Stimulated activated memory B cell treated with anti-CD40 and anti-IgM and Interleukin-4, amounts not matched to agents 10 μg/mL and 1 μg/mL and 100 μg/mL, for 72 hours (primary cell): ENCODE data around the gene SRCIN1.
"Not testable (repeated sequence)": the region's sequence is repeated elsewhere in the genome, so short reads cannot be mapped to it uniquely, and the experiment has no call there.

ENCODE experiments used
- ATAC-seq: fragments of 150-1000 bp; cut with Tn5 transposase; 2 replicates; pipeline ENCODE4 v1.10.0; 2021
- H3K27ac Mint-ChIP-seq: one replicate; pipeline ENCODE4 v1.8.0; 2022; ENCODE audit warnings: mild to moderate bottlenecking, mixed read lengths
- H3K27me3 Mint-ChIP-seq: one replicate; pipeline ENCODE4 v1.8.0; 2022; ENCODE audit warnings: mixed read lengths
- H3K36me3 Mint-ChIP-seq: one replicate; pipeline ENCODE4 v1.8.0; 2022; ENCODE audit warnings: mixed read lengths
- H3K4me1 Mint-ChIP-seq: one replicate; pipeline ENCODE4 v1.8.0; 2022; ENCODE audit warnings: mixed read lengths
- H3K4me3 Mint-ChIP-seq: one replicate; pipeline ENCODE4 v1.8.0; 2022; ENCODE audit warnings: mild to moderate bottlenecking, moderate library complexity, mixed read lengths
- H3K9me3 Mint-ChIP-seq: one replicate; pipeline ENCODE4 v1.8.0; 2022; ENCODE audit warnings: mixed read lengths

SRCIN1 gene

DNA sequence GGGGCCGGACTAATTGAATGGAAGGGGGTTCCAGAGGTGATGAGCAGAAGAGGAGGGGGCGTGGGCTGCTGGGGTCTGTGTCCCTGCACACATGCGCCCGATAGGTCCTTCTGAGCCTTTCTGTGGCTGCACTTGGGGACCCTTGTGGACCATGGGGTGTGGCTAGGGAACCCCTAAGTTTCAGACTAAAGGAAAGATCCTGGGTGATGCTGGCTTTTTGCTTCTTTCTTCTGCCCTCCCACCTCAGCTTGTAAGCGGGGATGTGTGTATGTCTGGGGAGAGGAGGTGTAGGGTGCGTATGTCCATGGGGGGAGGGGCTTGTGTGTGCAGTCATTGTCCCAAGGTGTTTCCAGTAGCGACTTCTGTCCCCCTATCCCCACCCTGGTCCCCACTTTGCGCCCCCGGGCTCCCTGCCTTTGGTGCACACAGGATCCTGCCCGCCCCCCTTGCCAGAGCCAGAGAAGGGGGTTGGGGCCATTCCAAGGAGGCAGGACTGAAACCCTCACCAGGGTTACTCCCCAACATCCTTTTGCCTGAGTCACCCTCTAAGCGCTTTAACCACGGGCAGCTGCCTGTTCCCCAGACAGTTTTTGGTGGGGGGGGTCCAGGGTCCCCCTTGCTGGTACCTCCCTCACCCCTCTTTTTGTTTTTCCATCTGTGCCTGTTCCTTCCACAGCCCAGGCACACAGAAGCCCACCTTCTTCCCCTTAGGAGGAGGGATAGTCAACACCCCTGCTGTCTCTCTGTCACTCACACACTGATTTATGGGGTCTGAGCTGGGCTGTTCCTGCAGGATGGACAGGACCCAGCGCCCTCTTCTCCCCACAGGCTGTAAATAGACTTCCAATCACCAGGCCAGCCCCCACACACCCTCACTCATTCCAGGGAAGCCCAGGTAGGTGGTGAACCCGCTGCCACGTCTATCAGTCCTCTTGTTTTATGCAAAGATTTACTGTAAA lies 94.3 kb downstream of the SRCIN1 start:
- H3K9me3 Mint-ChIP-seq: no peaks in the 10 kb centered on the region
- ATAC-seq: no peak
- peaks cover 9% of the 10 kb centered on the region for H3K4me1 Mint-ChIP-seq
- H3K4me3 Mint-ChIP-seq: no peak overlapping the region
- peaks cover 65% of the 10 kb centered on the region for H3K27me3 Mint-ChIP-seq
- H3K27ac Mint-ChIP-seq: no peak overlapping the region
- H3K36me3 Mint-ChIP-seq: no peaks in the 10 kb centered on the region

GRCh38 chr17:38510421-38511149 lies 95.2 kb downstream of the SRCIN1 start:
- peak; percentile 21 for ATAC-seq
- no peaks in the 10 kb centered on the region for H3K36me3 Mint-ChIP-seq
- no peaks in the 10 kb centered on the region for H3K9me3 Mint-ChIP-seq
- peaks cover 9% of the 10 kb centered on the region for H3K4me1 Mint-ChIP-seq
- H3K4me3 Mint-ChIP-seq: no peak overlapping the region
- no peak overlapping the region for H3K27ac Mint-ChIP-seq
- H3K27me3 Mint-ChIP-seq: peaks cover 66% of the 10 kb centered on the region

- Mint-ChIP-seq H3K27ac (no peak overlapping the region), H3K27me3 (peaks cover 68% of the 10 kb centered on the region), H3K4me1 (peaks cover 9% of the 10 kb centered on the region), H3K4me3 (peak overlapping the region; percentile 76), H3K36me3 (no peaks in the 10 kb centered on the region), H3K9me3 (no peaks in the 10 kb centered on the region)
- ATAC-seq: no peak
Observed at GRCh38 chr17:38509772-38510420, 95.9 kb downstream of the SRCIN1 start.

DNA sequence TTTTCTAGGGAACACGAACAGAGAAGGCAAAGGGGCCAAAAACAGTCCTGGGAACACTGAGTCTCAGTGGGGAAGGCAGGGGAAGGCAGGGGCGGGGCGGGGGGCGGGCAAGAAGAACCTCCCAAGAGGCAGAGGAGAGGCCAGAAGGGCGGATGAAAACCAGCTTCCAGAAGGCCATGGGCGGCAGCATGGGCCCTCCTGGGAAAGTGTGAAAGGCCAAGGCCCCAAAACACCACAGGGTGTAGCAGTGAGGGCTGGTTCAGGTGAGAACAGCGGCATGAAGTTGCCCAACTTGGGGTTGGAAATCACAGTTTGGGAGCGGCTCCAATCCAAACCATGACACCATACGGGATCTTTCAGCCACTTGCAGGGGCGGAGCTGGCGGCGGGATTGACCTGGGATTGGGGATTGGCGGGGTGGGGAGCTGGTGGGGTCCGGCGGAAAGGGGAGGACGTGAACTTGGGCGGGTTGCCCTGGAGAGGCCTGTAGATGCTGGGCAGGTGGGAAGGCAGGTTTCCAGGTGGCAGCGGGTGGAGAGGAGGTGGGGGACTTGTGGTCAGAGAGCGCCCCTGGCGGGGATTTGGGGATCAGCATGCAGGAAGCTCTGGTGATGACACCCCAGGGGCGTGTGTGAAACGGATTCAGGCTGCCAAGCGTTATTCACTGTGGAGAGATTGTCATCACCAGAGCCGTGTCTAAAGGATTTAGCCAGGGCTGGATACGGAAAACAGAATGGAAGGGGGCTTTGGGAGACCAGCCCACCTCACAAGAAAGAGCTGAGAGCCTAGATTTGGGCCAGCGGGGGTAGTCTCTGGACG lies 96.6 kb downstream of the SRCIN1 start:
- Mint-ChIP-seq H3K27ac (no peak overlapping the region), H3K27me3 (peaks cover 68% of the 10 kb centered on the region), H3K9me3 (no peaks in the 10 kb centered on the region)

GRCh38 chr17:38508570-38508950 lies 97.2 kb downstream of the SRCIN1 start:
- peaks cover 9% of the 10 kb centered on the region for H3K4me1 Mint-ChIP-seq
- ATAC-seq: peak; percentile 4
- H3K4me3 Mint-ChIP-seq: peak overlapping the region; percentile 6
- no peak overlapping the region for H3K27ac Mint-ChIP-seq
- H3K36me3 Mint-ChIP-seq: no peaks in the 10 kb centered on the region
- H3K9me3 Mint-ChIP-seq: no peaks in the 10 kb centered on the region
- peaks cover 73% of the 10 kb centered on the region for H3K27me3 Mint-ChIP-seq

More for the DNA sequence above, 96.6 kb downstream of the SRCIN1 start:
- peak; percentile 72 for ATAC-seq
- peak overlapping the region; percentile 76 for H3K4me3 Mint-ChIP-seq
- H3K36me3 Mint-ChIP-seq: no peaks in the 10 kb centered on the region
- peaks cover 9% of the 10 kb centered on the region for H3K4me1 Mint-ChIP-seq

DNA sequence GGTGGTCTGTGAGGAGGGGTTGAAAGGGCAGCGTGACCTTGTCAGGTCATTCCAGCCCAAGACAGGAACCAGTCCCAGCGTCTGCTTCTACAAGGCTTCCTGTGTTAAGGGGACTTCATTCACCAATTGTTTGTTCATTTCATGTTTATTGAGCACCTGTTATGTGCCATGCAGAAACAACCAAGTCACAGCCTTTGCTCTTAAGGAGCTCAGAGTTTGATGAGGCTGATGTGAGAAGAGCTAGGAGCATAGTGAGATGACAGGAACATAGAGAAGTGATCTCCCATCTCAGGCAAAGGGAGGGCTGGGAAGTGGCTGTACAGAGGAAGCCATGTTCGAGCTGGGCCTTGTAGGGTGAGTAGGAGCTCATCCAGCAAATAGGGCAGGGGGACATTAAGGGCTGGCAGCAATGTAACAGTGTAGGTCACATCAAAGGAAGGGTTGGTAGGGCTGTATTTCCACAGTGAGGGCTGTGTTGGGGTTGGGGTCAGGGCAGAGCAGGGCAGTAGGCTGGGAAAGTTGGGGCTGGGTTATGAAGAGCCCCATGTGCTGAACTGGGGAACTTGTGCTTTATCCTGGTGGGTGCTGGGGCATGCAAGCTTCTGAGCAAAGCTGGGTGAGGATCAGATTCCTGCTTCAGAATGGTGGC lies 97.7 kb downstream of the SRCIN1 start:
- Mint-ChIP-seq H3K4me1 (peaks cover 9% of the 10 kb centered on the region), H3K27ac (no peak overlapping the region), H3K27me3 (peaks cover 78% of the 10 kb centered on the region), H3K36me3 (no peaks in the 10 kb centered on the region), H3K4me3 (no peak overlapping the region), H3K9me3 (no peaks in the 10 kb centered on the region)
- peak; percentile 4 for ATAC-seq

DNA sequence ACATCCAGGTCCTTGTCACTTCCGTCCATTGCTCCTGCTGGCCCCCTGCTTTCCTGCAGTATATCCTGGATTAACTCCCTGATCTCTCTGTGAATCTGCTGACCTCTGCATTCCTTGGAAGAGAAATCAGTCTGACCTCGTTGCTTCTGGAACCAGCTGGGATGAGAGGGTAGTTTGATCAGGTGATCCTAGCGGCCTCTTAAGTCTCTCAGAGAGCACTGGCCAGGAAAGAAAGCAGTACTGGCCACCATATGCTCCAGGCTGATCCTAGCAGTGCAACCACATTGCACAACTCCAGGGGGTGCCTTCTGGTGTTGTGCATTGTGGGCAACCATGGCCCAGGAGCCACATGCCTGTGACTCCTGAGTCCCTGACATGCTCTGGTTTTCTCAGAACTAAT lies 98.3 kb downstream of the SRCIN1 start:
- Mint-ChIP-seq H3K36me3 (no peaks in the 10 kb centered on the region), H3K27ac (no peak overlapping the region), H3K4me1 (peaks cover 9% of the 10 kb centered on the region), H3K9me3 (no peaks in the 10 kb centered on the region), H3K27me3 (peaks cover 80% of the 10 kb centered on the region), H3K4me3 (no peak overlapping the region)
- ATAC-seq: no peak

- no peak for ATAC-seq
- Mint-ChIP-seq H3K4me1 (peaks cover 3% of the 10 kb centered on the region), H3K36me3 (no peaks in the 10 kb centered on the region), H3K4me3 (no peak overlapping the region), H3K9me3 (no peaks in the 10 kb centered on the region), H3K27me3 (peaks cover 63% of the 10 kb centered on the region), H3K27ac (no peak overlapping the region)
Observed at GRCh38 chr17:38504216-38504615, 101.5 kb downstream of the SRCIN1 start.

DNA sequence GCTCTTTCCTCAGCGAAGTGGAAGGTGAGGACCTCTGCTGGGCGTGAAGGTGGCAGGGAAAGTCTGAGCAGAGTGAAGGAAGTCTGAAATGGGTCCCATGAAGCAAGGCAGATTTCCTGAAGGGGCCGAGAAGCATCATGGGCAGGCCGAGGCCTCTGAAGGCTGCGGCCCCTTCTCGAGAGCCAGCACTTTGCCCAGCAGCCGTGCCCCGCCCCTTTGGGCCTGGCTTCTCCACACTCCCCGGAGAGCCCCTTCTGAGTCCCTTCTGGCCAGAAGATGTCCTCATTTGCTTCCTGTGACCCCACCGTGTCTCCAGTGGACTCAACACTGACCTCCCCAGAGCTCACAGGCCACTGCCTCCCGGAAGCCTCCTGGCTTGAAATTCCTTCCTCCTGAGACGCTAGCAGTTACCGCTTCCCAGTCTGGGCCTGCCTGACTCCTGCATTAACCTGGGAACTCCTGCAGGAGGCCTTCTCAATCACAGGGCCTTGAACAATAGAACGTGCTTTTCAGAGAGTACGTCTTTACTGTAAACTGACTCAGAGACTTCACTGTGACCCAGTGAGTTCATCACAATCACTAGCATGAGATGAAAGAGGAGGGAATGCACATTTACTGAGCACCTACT lies 102.4 kb downstream of the SRCIN1 start:
- not testable (repeated sequence) for H3K9me3 Mint-ChIP-seq, H3K27ac Mint-ChIP-seq, ATAC-seq, H3K4me1 Mint-ChIP-seq, H3K4me3 Mint-ChIP-seq, H3K36me3 Mint-ChIP-seq
- H3K27me3 Mint-ChIP-seq: peaks cover 60% of the 10 kb centered on the region

- not testable (repeated sequence) for H3K4me1 Mint-ChIP-seq, H3K36me3 Mint-ChIP-seq, H3K4me3 Mint-ChIP-seq, H3K9me3 Mint-ChIP-seq, H3K27ac Mint-ChIP-seq, ATAC-seq
- peaks cover 56% of the 10 kb centered on the region for H3K27me3 Mint-ChIP-seq
Observed at GRCh38 chr17:38501718-38502117, 104.0 kb downstream of the SRCIN1 start.

- peaks cover 49% of the 10 kb centered on the region for H3K27me3 Mint-ChIP-seq
- H3K4me1 Mint-ChIP-seq, H3K4me3 Mint-ChIP-seq, H3K36me3 Mint-ChIP-seq, H3K9me3 Mint-ChIP-seq, ATAC-seq, H3K27ac Mint-ChIP-seq: not testable (repeated sequence)
Observed at GRCh38 chr17:38499230-38499629, 106.5 kb downstream of the SRCIN1 start.

DNA sequence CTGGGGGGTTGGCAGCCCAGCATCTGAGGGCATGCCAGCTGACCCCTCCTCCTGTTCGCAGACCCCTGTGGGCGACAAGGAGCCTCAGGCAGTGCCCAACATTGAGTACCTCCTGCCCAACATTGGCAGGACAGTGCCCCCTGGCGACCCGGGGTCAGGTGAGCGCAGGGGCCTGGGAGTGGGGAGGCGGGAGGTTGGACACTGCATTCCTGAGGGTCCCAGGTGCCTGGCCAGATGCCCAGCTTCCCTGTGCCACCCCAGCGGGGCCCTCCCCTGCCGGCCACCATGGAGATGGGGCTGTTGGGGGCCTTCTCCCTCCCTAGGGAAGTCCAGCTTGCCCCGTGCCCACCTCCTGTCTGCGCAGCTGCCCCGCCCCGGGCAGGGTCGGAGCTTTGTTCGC lies 107.4 kb downstream of the SRCIN1 start:
- peaks cover 51% of the 10 kb centered on the region for H3K27me3 Mint-ChIP-seq
- H3K4me3 Mint-ChIP-seq: no peak overlapping the region
- H3K36me3 Mint-ChIP-seq: peaks cover 9% of the 10 kb centered on the region
- H3K27ac Mint-ChIP-seq: no peak overlapping the region
- H3K4me1 Mint-ChIP-seq: no peaks in the 10 kb centered on the region
- peaks cover 3% of the 10 kb centered on the region for H3K9me3 Mint-ChIP-seq
- ATAC-seq: no peak

DNA sequence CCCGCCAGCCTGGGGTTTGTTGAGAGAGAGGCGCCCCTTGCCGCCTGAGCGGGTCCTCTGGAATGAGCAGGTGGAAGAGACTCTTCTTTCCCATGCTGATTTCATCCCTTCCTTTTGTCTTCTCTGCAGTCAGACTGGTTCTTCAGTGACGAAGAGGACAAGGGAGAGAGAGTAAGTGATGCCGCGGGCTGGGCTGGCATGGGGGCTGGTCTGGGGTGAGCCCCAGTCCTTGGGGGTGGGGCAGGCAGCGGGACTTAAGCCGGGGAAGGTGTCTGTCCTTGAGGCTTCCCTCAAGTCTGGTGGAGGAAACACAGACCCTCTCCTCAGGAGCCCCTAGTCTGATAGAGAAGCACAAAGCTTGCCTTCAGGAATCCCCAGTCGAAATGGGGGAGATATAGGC lies 108.1 kb downstream of the SRCIN1 start:
- not testable (repeated sequence) for H3K27ac Mint-ChIP-seq, ATAC-seq, H3K36me3 Mint-ChIP-seq, H3K4me3 Mint-ChIP-seq, H3K4me1 Mint-ChIP-seq, H3K9me3 Mint-ChIP-seq
- peaks cover 50% of the 10 kb centered on the region for H3K27me3 Mint-ChIP-seq

GRCh38 chr17:38494152-38494551 lies 111.6 kb downstream of the SRCIN1 start:
- not testable (repeated sequence) for H3K4me3 Mint-ChIP-seq, H3K36me3 Mint-ChIP-seq, ATAC-seq, H3K27ac Mint-ChIP-seq, H3K9me3 Mint-ChIP-seq, H3K4me1 Mint-ChIP-seq
- H3K27me3 Mint-ChIP-seq: peaks cover 74% of the 10 kb centered on the region
